ENCODE measurements around the gene PDE11A. TPM values are rescaled to one million over a fixed set of nuclear protein-coding genes. Genes with fewer than 3 reads are reported as not detected.

PDE11A gene
- total RNA-seq, 2 donors from 2014 or later = 1.5 to 1.9 TPM

DNA sequence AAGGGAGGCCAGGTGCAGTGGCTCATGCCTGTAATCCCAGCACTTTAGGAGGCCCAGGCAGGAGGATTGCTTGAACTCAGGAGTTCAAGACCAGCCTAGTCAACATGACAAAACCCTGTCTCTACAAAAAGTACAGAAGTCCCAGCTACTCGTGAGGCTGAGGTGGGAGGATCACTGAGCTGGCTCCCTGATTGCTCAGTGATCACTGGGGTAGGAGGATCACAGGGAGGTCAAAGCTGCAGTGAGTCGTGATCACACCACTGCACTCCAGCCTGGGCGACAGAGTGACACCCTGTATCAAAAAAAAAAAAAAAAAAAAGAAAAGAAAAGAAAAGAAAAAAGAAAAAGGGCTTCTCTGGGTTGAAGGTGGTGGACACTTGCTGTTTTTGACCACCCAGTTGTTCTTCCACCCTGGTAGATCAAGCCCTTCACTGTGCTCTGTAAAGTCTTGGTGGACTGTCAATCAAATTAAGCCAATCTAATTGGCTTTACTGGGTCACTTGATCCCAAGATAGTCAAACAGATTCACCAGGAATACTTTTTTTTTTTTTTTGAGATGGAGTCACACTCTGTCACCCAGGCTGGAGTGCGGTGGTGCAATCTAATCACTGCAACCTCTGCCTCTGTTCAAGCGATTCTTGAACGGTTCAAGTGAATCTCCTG is 488.4 kb downstream of the PDE11A start:
- no peaks in the 10 kb centered on the region for H3K4me1 ChIP-seq (ENCODE audit: control insufficient read depth, insufficient read depth, low read length)
- no peaks in the 10 kb centered on the region for H3K9me3 ChIP-seq (ENCODE audit: control insufficient read depth, low read length)
- no peaks in the 10 kb centered on the region for H3K9me3 Mint-ChIP-seq
- peaks cover 2% of the 10 kb centered on the region for H3K27me3 Mint-ChIP-seq (ENCODE audit: insufficient read depth)
- no peaks in the 10 kb centered on the region for H3K27me3 ChIP-seq (ENCODE audit: control insufficient read depth, insufficient read depth, low read length, poor library complexity, severe bottlenecking)
- 78 to 96% methylated on average over 3 to 6 of the region's 6 CpGs for WGBS, 2 experiments (ENCODE audit: insufficient coverage in 1 of 2, insufficient read length in 1 of 2)
- DNase-seq = no peak
- H3K27ac Mint-ChIP-seq = no peak overlapping the region
- no peak overlapping the region for H3K4me3 ChIP-seq (ENCODE audit: low read length)
- H3K4me1 Mint-ChIP-seq = no peaks in the 10 kb centered on the region
- TF ChIP-seq, protein P1, sequence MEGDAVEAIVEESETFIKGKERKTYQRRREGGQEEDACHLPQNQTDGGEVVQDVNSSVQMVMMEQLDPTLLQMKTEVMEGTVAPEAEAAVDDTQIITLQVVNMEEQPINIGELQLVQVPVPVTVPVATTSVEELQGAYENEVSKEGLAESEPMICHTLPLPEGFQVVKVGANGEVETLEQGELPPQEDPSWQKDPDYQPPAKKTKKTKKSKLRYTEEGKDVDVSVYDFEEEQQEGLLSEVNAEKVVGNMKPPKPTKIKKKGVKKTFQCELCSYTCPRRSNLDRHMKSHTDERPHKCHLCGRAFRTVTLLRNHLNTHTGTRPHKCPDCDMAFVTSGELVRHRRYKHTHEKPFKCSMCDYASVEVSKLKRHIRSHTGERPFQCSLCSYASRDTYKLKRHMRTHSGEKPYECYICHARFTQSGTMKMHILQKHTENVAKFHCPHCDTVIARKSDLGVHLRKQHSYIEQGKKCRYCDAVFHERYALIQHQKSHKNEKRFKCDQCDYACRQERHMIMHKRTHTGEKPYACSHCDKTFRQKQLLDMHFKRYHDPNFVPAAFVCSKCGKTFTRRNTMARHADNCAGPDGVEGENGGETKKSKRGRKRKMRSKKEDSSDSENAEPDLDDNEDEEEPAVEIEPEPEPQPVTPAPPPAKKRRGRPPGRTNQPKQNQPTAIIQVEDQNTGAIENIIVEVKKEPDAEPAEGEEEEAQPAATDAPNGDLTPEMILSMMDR (conservative IDR thresholded peaks at IDR 0.05) = no peak
- no peak overlapping the region for H3K4me3 Mint-ChIP-seq
- H3K36me3 Mint-ChIP-seq (ENCODE audit: low read depth) = no peaks in the 10 kb centered on the region
- no peak overlapping the region for H3K27ac ChIP-seq (ENCODE audit: low read depth, low read length)
- H3K36me3 ChIP-seq (ENCODE audit: control insufficient read depth, insufficient read depth, low read length) = no peaks in the 10 kb centered on the region
- H3K9ac ChIP-seq (ENCODE audit: extremely low read depth, low read length, poor library complexity, severe bottlenecking) = no peak overlapping the region

DNA sequence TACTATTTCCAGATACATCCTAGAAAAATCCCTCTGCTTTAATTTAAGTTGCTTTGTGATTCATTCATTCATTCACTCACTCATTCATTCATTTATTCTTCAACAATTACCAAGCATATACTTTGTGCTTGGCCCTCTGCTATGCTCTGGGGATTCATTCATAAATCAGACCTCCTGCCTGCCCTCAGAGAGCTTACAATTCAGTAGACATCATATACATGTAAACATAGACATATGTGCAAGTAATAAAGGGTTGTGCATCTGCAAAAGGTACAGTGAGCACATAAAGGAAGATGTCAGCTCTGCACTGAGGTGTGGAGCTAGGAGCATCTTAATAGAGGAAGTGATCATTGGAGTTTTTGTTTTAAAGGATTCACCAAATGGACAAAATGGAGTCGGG is 490.6 kb downstream of the PDE11A start:
- no peaks in the 10 kb centered on the region for H3K9me3 Mint-ChIP-seq

DNA sequence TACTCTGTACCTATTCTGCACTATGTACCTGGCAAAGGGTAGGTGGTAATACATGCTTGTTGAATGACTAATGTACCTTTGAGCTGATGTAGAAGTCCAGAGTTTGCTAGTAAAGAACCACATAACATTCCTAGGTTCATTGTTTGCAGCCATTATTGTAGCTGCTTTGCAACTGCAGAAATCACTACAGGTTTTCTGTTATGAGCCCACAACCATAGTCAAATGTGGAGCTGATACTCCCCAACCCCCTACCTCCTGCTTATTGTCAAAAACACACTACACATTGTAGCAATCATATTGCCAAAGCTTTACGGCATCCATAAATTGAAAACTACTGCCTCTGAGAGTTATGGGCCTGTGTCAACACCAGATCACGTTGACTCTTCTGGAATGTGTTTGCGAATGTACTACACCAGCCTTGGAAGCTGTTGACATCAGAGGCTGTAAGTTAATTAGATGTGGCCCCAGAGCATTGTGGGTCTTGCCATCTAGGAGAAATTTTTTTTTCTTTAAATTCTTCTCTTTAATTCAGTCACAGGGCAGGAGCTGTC is 493.0 kb downstream of the PDE11A start:
- DNase-seq = no peak
- Mint-ChIP-seq H3K27ac (no peak overlapping the region), H3K4me1 (no peaks in the 10 kb centered on the region), H3K36me3 (ENCODE audit: low read depth) (no peaks in the 10 kb centered on the region), H3K9me3 (no peaks in the 10 kb centered on the region), H3K4me3 (no peak overlapping the region), H3K27me3 (ENCODE audit: insufficient read depth) (peaks cover 2% of the 10 kb centered on the region)
- TF ChIP-seq, protein P1 (conservative IDR thresholded peaks at IDR 0.05) = no peak
- peaks cover 1% of the 10 kb centered on the region for H3K4me1 ChIP-seq (ENCODE audit: control insufficient read depth, insufficient read depth, low read length)
- no peak overlapping the region for H3K27ac ChIP-seq (ENCODE audit: low read depth, low read length)
- H3K9ac ChIP-seq (ENCODE audit: extremely low read depth, low read length, poor library complexity, severe bottlenecking) = no peak overlapping the region
- no peaks in the 10 kb centered on the region for H3K36me3 ChIP-seq (ENCODE audit: control insufficient read depth, insufficient read depth, low read length)
- WGBS, 2 experiments (ENCODE audit: insufficient coverage in 1 of 2, insufficient read length in 1 of 2) = 95 to 100% methylated on average over 3 of the region's 3 CpGs
- no peak overlapping the region for H3K4me3 ChIP-seq (ENCODE audit: low read length)
- H3K9me3 ChIP-seq (ENCODE audit: control insufficient read depth, low read length) = no peaks in the 10 kb centered on the region
- H3K27me3 ChIP-seq (ENCODE audit: control insufficient read depth, insufficient read depth, low read length, poor library complexity, severe bottlenecking) = no peaks in the 10 kb centered on the region

More for the DNA sequence above, 490.6 kb downstream of the PDE11A start:
- no peak for DNase-seq
- Histone ChIP-seq H3K36me3 (ENCODE audit: control insufficient read depth, insufficient read depth, low read length) (no peaks in the 10 kb centered on the region), H3K9me3 (ENCODE audit: control insufficient read depth, low read length) (no peaks in the 10 kb centered on the region), H3K4me1 (ENCODE audit: control insufficient read depth, insufficient read depth, low read length) (no peaks in the 10 kb centered on the region), H3K27me3 (ENCODE audit: control insufficient read depth, insufficient read depth, low read length, poor library complexity, severe bottlenecking) (no peaks in the 10 kb centered on the region), H3K27ac (ENCODE audit: low read depth, low read length) (no peak overlapping the region), H3K4me3 (ENCODE audit: low read length) (no peak overlapping the region), H3K9ac (ENCODE audit: extremely low read depth, low read length, poor library complexity, severe bottlenecking) (no peak overlapping the region)
- peaks cover 2% of the 10 kb centered on the region for H3K27me3 Mint-ChIP-seq (ENCODE audit: insufficient read depth)
- no peaks in the 10 kb centered on the region for H3K36me3 Mint-ChIP-seq (ENCODE audit: low read depth)
- H3K4me3 Mint-ChIP-seq = no peak overlapping the region
- no peaks in the 10 kb centered on the region for H3K4me1 Mint-ChIP-seq
- 91 to 100% methylated on average over 1 of the region's 1 CpG for WGBS, 2 experiments (ENCODE audit: insufficient coverage in 1 of 2, insufficient read length in 1 of 2)
- TF ChIP-seq, protein P1 (conservative IDR thresholded peaks at IDR 0.05) = no peak
- no peak overlapping the region for H3K27ac Mint-ChIP-seq
